Breast epithelium (tissue), 4 donors: ENCODE measurements around the gene CENPO. TPM values are rescaled to one million over a fixed set of nuclear protein-coding genes. Genes with fewer than 3 reads are reported as not detected.

ENCODE experiments used
- DNase-seq, 2 donors: peaks; one replicate each; pipeline ENCODE4 v3.0.0-alpha.2; 2019; ENCODE audit warnings: low spot score in 2 of 2
- H3K27ac ChIP-seq, 2 donors: fragments of 200-600 bp; sonication (generic) in 1 of 2; one replicate each; pipeline ENCODE4 v1.5.1; 2016 to 2019; ENCODE audit warnings: mild to moderate bottlenecking in 1 of 2
- H3K27me3 ChIP-seq, 2 donors: fragments of 200-600 bp; sonication (generic) in 1 of 2; one replicate each; pipeline versions ENCODE4 v1.5.1 to v1.6.0; 2017 to 2019; ENCODE audit warnings: control low read depth in 1 of 2, mild to moderate bottlenecking in 1 of 2
- H3K36me3 ChIP-seq: fragments of 200-600 bp; one replicate; pipeline ENCODE4 v1.5.1; 2019
- H3K4me1 ChIP-seq, 2 donors: fragments of 200-600 bp; sonication (generic); one replicate each; pipeline ENCODE4 v1.5.1; 2016 to 2019; ENCODE audit warnings: control low read depth in 1 of 2
- H3K4me3 ChIP-seq, 3 donors: fragments of 200-600 bp; sonication (generic); 1 replicate in 2 of 3; 2 replicates in 1 of 3; pipeline ENCODE4 v1.5.1; 2016 to 2019; ENCODE audit warnings: mild to moderate bottlenecking in 3 of 3, moderate library complexity in 2 of 3
- H3K9me3 ChIP-seq, 2 donors: fragments of 200-600 bp; sonication (generic) in 1 of 2; one replicate each; pipeline ENCODE4 v1.5.1; 2016 to 2019; ENCODE audit warnings: control low read depth in 1 of 2
- POLR2A ChIP-seq: fragments of 450-650 bp; IDR thresholded peaks from one replicate; pipeline ENCODE4 v1.6.1; 2016; ENCODE audit warnings: antibody characterized with exemption, mild to moderate bottlenecking, moderate library complexity
- POLR2AphosphoS5 ChIP-seq, 3 donors: sonication (generic); formaldehyde crosslinking; IDR thresholded peaks; one replicate each; pipeline ENCODE4 v1.6.1; 2017; ENCODE audit warnings: antibody characterized with exemption in 3 of 3
- intact Hi-C: fragments of 100-400 bp; cut with DNase I; formaldehyde crosslinking; loops from one replicate; pipeline ENCODE4 v1.15.1; 2023; ENCODE audit warnings: low total_unique reads
- total RNA-seq, 3 donors: library from RNA; depleted of rRNA; stranded (reverse); fragments of >200 nt; gene quantifications; one replicate each; pipeline ENCODE4 v1.1.0, GENCODE V29; 2016
- TF ChIP-seq, protein P1 (sequence below), 3 donors: fragments of 450-650 bp; IDR thresholded peaks; one replicate each; pipeline ENCODE4 v1.5.1; 2016 to 2017; ENCODE audit warnings: antibody characterized with exemption in 3 of 3, mild to moderate bottlenecking in 3 of 3, moderate library complexity in 3 of 3

CENPO gene
- total RNA-seq, 3 donors from 2014 or later, result 1.6 to 4.2 (median 1.8) TPM

DNA sequence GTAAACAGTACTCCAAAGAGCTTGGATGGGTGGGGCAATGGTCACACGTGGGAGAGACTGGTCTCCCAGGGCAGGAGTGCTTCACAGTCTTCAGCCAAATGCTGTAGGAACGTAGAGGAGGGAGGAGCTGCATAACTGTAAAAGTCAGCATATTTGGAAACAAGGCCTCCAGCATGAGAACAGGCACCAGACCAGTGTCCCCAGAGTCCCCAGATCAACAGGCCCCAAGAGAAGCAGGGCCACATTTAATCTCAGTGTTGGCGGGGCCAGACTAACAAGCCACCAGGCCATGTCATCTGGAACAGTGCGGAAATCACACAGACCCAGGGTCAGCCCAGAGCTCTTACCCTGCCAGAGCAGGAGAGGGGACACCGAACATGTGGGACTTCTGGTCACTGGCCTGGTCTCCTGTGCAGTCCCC is 63.6 kb downstream of the CENPO start:
- no peaks in the 10 kb centered on the region for H3K27me3 ChIP-seq
- no peak overlapping the region for H3K4me3 ChIP-seq
- intact Hi-C loops, result no loop called here
- no peaks in the 10 kb centered on the region for H3K36me3 ChIP-seq
- no peak for DNase-seq
- H3K4me1 ChIP-seq, result peaks cover 0 to 9% of the 10 kb centered on the region in 2 donors
- no peaks in the 10 kb centered on the region for H3K9me3 ChIP-seq
- peak overlapping the region; percentile 40 to 88 for H3K27ac ChIP-seq
- TF ChIP-seq POLR2A (no peak), POLR2AphosphoS5 (IDR thresholded peaks at IDR 0.05) (no peak)
- TF ChIP-seq, protein P1, sequence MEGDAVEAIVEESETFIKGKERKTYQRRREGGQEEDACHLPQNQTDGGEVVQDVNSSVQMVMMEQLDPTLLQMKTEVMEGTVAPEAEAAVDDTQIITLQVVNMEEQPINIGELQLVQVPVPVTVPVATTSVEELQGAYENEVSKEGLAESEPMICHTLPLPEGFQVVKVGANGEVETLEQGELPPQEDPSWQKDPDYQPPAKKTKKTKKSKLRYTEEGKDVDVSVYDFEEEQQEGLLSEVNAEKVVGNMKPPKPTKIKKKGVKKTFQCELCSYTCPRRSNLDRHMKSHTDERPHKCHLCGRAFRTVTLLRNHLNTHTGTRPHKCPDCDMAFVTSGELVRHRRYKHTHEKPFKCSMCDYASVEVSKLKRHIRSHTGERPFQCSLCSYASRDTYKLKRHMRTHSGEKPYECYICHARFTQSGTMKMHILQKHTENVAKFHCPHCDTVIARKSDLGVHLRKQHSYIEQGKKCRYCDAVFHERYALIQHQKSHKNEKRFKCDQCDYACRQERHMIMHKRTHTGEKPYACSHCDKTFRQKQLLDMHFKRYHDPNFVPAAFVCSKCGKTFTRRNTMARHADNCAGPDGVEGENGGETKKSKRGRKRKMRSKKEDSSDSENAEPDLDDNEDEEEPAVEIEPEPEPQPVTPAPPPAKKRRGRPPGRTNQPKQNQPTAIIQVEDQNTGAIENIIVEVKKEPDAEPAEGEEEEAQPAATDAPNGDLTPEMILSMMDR (IDR thresholded peaks at IDR 0.05), result no peak

DNA sequence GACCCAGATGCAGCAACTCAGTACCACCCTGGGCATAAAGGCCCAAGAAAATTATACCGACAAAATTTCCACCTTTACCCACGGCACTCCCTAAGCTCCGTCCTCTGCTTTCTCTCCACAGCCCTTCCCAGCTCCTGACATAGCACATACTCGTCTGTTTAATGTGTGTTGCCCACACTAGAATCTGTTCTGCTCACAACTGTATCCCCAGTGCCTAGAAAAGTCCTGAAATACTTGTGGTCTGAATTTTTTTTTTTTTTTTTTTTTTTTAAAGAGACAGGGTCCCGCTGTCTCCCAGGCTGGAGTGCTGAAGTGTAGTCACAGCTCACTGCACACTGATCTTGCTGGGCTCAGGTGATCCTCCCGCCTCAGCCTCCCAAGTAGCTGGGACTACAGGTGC is 64.5 kb downstream of the CENPO start:
- Histone ChIP-seq H3K4me3 (no peak overlapping the region), H3K27me3 (no peaks in the 10 kb centered on the region), H3K4me1 (peaks cover 0 to 9% of the 10 kb centered on the region in 2 donors), H3K36me3 (no peaks in the 10 kb centered on the region), H3K9me3 (no peaks in the 10 kb centered on the region), H3K27ac (peak overlapping the region in 1 of 2 donors; percentile 88)
- TF ChIP-seq, protein P1 (IDR thresholded peaks at IDR 0.05), result no peak
- TF ChIP-seq POLR2AphosphoS5 (IDR thresholded peaks at IDR 0.05) (no peak), POLR2A (no peak)
- no peak for DNase-seq
- intact Hi-C loops, result no loop called here

DNA sequence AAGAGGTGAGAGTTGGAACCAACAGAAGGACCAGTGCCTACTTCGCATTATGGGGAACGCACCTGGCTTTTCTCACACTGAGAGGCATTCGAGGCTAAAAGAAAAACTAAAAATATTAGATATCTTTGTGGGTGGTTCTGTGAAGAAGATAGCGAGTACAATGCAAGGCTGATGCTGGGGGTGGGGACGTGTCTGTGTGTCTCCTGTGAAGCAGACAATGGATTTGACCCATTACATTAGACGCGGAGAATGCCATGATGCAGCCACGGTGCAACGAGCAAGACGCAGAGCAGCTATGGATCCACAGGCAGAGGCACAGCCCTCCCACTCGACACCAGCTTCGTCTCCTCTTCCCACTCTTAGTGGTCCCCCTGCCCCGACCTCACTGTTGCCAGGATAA is 65.8 kb downstream of the CENPO start:
- Histone ChIP-seq H3K27ac (peak overlapping the region in 1 of 2 donors; percentile 71), H3K27me3 (no peaks in the 10 kb centered on the region), H3K4me3 (no peak overlapping the region), H3K9me3 (no peaks in the 10 kb centered on the region), H3K36me3 (no peaks in the 10 kb centered on the region), H3K4me1 (peaks cover 0 to 6% of the 10 kb centered on the region in 2 donors)
- intact Hi-C loops, result no loop called here
- DNase-seq, result no peak
- TF ChIP-seq POLR2A, result no peak
- TF ChIP-seq POLR2AphosphoS5 (IDR thresholded peaks at IDR 0.05), result no peak
- TF ChIP-seq, protein P1 (IDR thresholded peaks at IDR 0.05), result no peak

DNA sequence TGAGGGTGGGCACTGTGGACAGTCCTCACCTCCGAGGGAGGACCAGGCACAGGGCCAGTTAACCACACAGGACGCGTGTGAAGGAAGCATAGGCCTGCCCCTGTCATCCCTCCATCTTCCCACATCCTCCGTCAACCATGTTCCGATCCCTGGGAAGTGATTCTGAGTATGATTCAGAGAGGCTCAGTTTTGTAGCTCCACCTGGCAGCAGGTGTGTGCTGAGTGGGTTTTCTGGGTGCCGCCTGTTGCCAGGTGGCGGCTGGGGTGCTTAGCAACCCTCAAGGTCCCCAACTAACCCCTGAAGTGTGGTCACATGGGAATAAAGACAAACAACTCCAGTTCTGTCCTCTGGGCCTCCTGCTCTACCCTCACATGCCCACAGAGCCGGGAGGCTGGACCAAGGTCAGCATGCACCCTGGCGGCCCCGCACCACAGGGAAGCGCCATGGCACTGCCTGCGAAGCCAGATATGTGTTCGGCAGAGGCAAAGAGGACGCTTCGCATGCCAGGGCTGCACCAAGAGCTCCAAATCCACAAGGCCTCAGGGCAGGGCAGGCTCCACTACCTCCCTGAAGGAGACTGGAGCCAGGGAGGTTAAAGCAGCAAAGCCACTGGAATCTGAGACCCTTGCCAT is 66.9 kb downstream of the CENPO start:
- TF ChIP-seq, protein P1 (IDR thresholded peaks at IDR 0.05), result no peak
- TF ChIP-seq POLR2A (no peak), POLR2AphosphoS5 (IDR thresholded peaks at IDR 0.05) (no peak)
- H3K4me3 ChIP-seq, result no peak overlapping the region
- peaks cover 0 to 4% of the 10 kb centered on the region in 2 donors for H3K4me1 ChIP-seq
- H3K9me3 ChIP-seq, result no peaks in the 10 kb centered on the region
- H3K27ac ChIP-seq, result peak overlapping the region in 1 of 2 donors; percentile 71
- intact Hi-C loops, result no loop called here
- H3K27me3 ChIP-seq, result no peaks in the 10 kb centered on the region
- no peaks in the 10 kb centered on the region for H3K36me3 ChIP-seq
- DNase-seq, result no peak

DNA sequence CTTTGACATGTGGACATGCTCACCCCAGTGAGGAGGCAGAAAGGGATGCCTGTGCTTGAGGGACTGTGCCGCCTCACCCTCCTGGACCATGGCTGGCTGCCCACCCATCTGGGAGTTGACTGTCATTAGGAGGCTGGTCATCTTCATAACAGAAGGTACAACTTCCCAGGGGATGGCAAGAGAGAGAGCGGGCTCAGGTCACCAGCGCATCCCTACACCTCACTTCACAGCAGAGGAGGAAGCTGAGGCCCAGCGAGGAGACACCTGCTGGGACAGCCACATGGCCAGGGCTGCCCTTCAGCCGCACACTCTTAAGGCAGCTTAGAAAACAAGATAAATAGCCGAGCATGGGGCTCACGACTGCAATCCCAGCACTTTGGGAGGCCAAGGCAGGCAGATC is 67.4 kb downstream of the CENPO start:
- H3K4me1 ChIP-seq, result peaks cover 0 to 4% of the 10 kb centered on the region in 2 donors
- peak overlapping the region in 1 of 2 donors; percentile 71 for H3K27ac ChIP-seq
- H3K27me3 ChIP-seq, result no peaks in the 10 kb centered on the region
- no peaks in the 10 kb centered on the region for H3K9me3 ChIP-seq
- intact Hi-C loops, result no loop called here
- DNase-seq, result no peak
- no peaks in the 10 kb centered on the region for H3K36me3 ChIP-seq
- TF ChIP-seq, protein P1 (IDR thresholded peaks at IDR 0.05), result no peak
- no peak for TF ChIP-seq POLR2A
- TF ChIP-seq POLR2AphosphoS5 (IDR thresholded peaks at IDR 0.05), result no peak
- no peak overlapping the region for H3K4me3 ChIP-seq
